Right atrium auricular region (tissue), 2 donors: Measurements from ENCODE around the gene RHOB. TPM values are rescaled to one million over a fixed set of nuclear protein-coding genes. Genes with fewer than 3 reads are reported as not detected.

ENCODE experiments used
- DNase-seq: peaks from one replicate; pipeline ENCODE4 v3.0.0-alpha.2; 2019; ENCODE audit warnings: low spot score
- H3K27ac ChIP-seq, 2 donors: fragments of 200-600 bp; sonication (generic); 1 replicate in 1 of 2; 2 replicates in 1 of 2; pipeline ENCODE4 v1.5.1; 2016 to 2019
- H3K27me3 ChIP-seq, 2 donors: fragments of 200-600 bp; sonication (generic); one replicate each; pipeline versions ENCODE4 v1.5.1 to v1.6.0; 2017 to 2019
- H3K36me3 ChIP-seq: fragments of 200-600 bp; sonication (generic); one replicate; pipeline ENCODE4 v1.5.1; 2016
- H3K4me1 ChIP-seq, 2 donors: fragments of 200-600 bp; sonication (generic); one replicate each; pipeline versions ENCODE4 v1.5.1 to v1.6.0; 2017 to 2019
- H3K4me3 ChIP-seq, 2 donors: fragments of 200-600 bp; sonication (generic); 1 replicate in 1 of 2; 2 replicates in 1 of 2; pipeline ENCODE4 v1.5.1; 2017 to 2019; ENCODE audit warnings: mild to moderate bottlenecking in 1 of 2, moderate library complexity in 1 of 2
- H3K9me3 ChIP-seq, 2 donors: fragments of 200-600 bp; sonication (generic); one replicate each; pipeline ENCODE4 v1.5.1; 2019
- CTCF ChIP-seq, 2 donors: fragments of 200-600 bp; sonication (generic); IDR thresholded peaks; one replicate each; pipeline ENCODE4 v1.5.1; 2019; ENCODE audit warnings: antibody characterized with exemption in 2 of 2
- total RNA-seq, 2 donors: library from RNA; depleted of rRNA; stranded (reverse); fragments of >200 nt; gene quantifications; one replicate each; pipeline ENCODE4 v1.1.0, GENCODE V29; 2016

Gene RHOB
- total RNA-seq, 2 donors from 2014 or later, result 471 to 664 TPM

- H3K4me3 ChIP-seq, result no peak overlapping the region
- TF ChIP-seq CTCF (IDR thresholded peaks at IDR 0.05), result no peak
- DNase-seq, result no peak
- no peak overlapping the region for H3K27ac ChIP-seq
- H3K9me3 ChIP-seq, result no peaks in the 10 kb centered on the region
- H3K36me3 ChIP-seq, result no peaks in the 10 kb centered on the region
- H3K4me1 ChIP-seq, result peaks cover 0 to 9% of the 10 kb centered on the region in 2 donors
- H3K27me3 ChIP-seq, result no peaks in the 10 kb centered on the region
Measured at GRCh38 chr2:20431301-20431698, 15.6 kb upstream of the RHOB start.

GRCh38 chr2:20431772-20432171 is 15.1 kb upstream of the RHOB start:
- no peak for TF ChIP-seq CTCF (IDR thresholded peaks at IDR 0.05)
- no peak overlapping the region for H3K27ac ChIP-seq

GRCh38 chr2:20432714-20433113 is 14.2 kb upstream of the RHOB start:
- no peaks in the 10 kb centered on the region for H3K36me3 ChIP-seq
- DNase-seq, result peak; percentile 47
- H3K4me3 ChIP-seq, result no peak overlapping the region
- peaks cover 0 to 9% of the 10 kb centered on the region in 2 donors for H3K4me1 ChIP-seq
- H3K27ac ChIP-seq, result no peak overlapping the region
- H3K27me3 ChIP-seq, result no peaks in the 10 kb centered on the region
- TF ChIP-seq CTCF (IDR thresholded peaks at IDR 0.05), result no peak
- H3K9me3 ChIP-seq, result no peaks in the 10 kb centered on the region

More at GRCh38 chr2:20431772-20432171, 15.1 kb upstream of the RHOB start:
- no peaks in the 10 kb centered on the region for H3K27me3 ChIP-seq
- no peak overlapping the region for H3K4me3 ChIP-seq
- H3K36me3 ChIP-seq, result no peaks in the 10 kb centered on the region
- DNase-seq, result no peak
- no peaks in the 10 kb centered on the region for H3K9me3 ChIP-seq
- peaks cover 0 to 9% of the 10 kb centered on the region in 2 donors for H3K4me1 ChIP-seq

GRCh38 chr2:20433249-20433648 is 13.6 kb upstream of the RHOB start:
- Histone ChIP-seq H3K9me3 (no peaks in the 10 kb centered on the region), H3K4me1 (peaks cover 0 to 12% of the 10 kb centered on the region in 2 donors), H3K27me3 (no peaks in the 10 kb centered on the region), H3K27ac (no peak overlapping the region), H3K4me3 (no peak overlapping the region), H3K36me3 (no peaks in the 10 kb centered on the region)
- TF ChIP-seq CTCF (IDR thresholded peaks at IDR 0.05), result no peak
- peak; percentile 44 for DNase-seq

DNA sequence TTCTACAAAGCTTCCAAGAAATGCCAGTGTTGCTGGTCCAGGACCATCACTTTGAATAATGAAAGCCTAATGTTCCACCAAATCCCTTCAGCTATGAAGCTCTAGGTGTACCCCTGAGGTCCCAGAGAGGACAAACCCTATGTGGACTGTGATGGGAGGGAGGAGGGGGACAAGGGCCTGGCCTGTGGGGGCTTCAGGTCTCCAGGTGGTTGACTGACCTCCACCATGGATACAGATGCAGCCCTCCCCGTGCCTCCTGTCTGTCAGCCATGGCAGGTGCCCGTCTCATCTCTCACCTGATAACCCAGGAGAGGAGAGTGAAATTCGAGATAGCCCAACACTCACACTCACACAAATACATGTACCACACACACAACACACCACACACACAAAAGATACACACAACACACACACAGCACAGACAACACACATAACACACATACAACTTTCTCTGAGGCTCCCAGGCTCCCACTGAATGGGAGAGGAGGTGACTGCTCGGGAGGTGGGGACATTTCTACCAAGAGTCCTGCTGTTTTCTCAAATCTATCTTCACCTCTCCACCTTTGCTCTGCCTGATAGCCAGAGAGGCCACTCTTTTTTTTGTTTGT is 12.8 kb upstream of the RHOB start:
- Histone ChIP-seq H3K4me1 (peaks cover 0 to 20% of the 10 kb centered on the region in 2 donors), H3K36me3 (no peaks in the 10 kb centered on the region)
- no peak for TF ChIP-seq CTCF (IDR thresholded peaks at IDR 0.05)

More for the DNA sequence above, 12.8 kb upstream of the RHOB start:
- DNase-seq, result peak; percentile 49
- Histone ChIP-seq H3K27me3 (no peaks in the 10 kb centered on the region), H3K9me3 (no peaks in the 10 kb centered on the region), H3K4me3 (no peak overlapping the region), H3K27ac (no peak overlapping the region)
